H9 (cell line): ENCODE measurements around the gene NPAT. TPM values are rescaled to one million over a fixed set of nuclear protein-coding genes. Genes with fewer than 3 reads are reported as not detected.

Experiments used
- DNase-seq: peaks from one replicate; pipeline ENCODE4 v3.0.0-alpha.2; 2017
- H2AFZ ChIP-seq: one replicate; pipeline ENCODE4 v1.6.1; 2013; ENCODE audit warnings: mild to moderate bottlenecking, low read length, control low read depth, moderate library complexity
- H2AK5ac ChIP-seq: 2 replicates; pipeline ENCODE4 v1.6.1; 2013; ENCODE audit warnings: low read length, control low read depth, mixed read lengths; ENCODE audit not compliant: insufficient read length
- H2BK120ac ChIP-seq: one replicate; pipeline ENCODE4 v1.6.1; 2013; ENCODE audit warnings: low read depth, mild to moderate bottlenecking, low read length, control low read depth, inconsistent platforms; ENCODE audit not compliant: poor library complexity, severe bottlenecking
- H2BK12ac ChIP-seq: 2 replicates; pipeline ENCODE4 v1.6.1; 2013; ENCODE audit warnings: low read length, control low read depth, mixed read lengths, low read depth; ENCODE audit not compliant: insufficient read length
- H2BK15ac ChIP-seq: 2 replicates; pipeline ENCODE4 v1.6.1; 2013; ENCODE audit warnings: low read depth, low read length, control low read depth
- H2BK20ac ChIP-seq: one replicate; pipeline ENCODE4 v1.6.1; 2013; ENCODE audit warnings: low read depth, mild to moderate bottlenecking, low read length, control low read depth, inconsistent platforms; ENCODE audit not compliant: poor library complexity, severe bottlenecking
- H2BK5ac ChIP-seq: 2 replicates; pipeline ENCODE4 v1.6.1; 2013; ENCODE audit warnings: low read length, control low read depth, mixed read lengths; ENCODE audit not compliant: insufficient read length
- H3K14ac ChIP-seq: 2 replicates; pipeline ENCODE4 v1.6.1; 2013; ENCODE audit warnings: low read length, control low read depth; ENCODE audit not compliant: insufficient read depth
- H3K18ac ChIP-seq: 2 replicates; pipeline ENCODE4 v1.6.1; 2013; ENCODE audit warnings: low read depth, mild to moderate bottlenecking, mixed read lengths, low read length, control low read depth; ENCODE audit not compliant: insufficient read length
- H3K23ac ChIP-seq: 2 replicates; pipeline ENCODE4 v1.6.1; 2013; ENCODE audit warnings: low read length, control low read depth, mixed read lengths, low read depth; ENCODE audit not compliant: insufficient read length
- H3K23me2 ChIP-seq: 2 replicates; pipeline ENCODE4 v1.6.1; 2013; ENCODE audit warnings: low read depth, mild to moderate bottlenecking, mixed read lengths, low read length, control low read depth; ENCODE audit not compliant: insufficient read length, poor library complexity, severe bottlenecking
- H3K27ac ChIP-seq: 2 replicates; pipeline ENCODE4 v1.5.1; 2013; ENCODE audit warnings: low read length, control low read depth, mixed read lengths, low read depth; ENCODE audit not compliant: insufficient read length
- H3K27me3 ChIP-seq: 2 replicates; pipeline ENCODE4 v1.6.1; 2013; ENCODE audit warnings: low read length, control low read depth, inconsistent platforms; ENCODE audit not compliant: insufficient read depth
- H3K4ac ChIP-seq: 2 replicates; pipeline ENCODE4 v1.6.1; 2013; ENCODE audit warnings: low read depth, mild to moderate bottlenecking, control low read depth, inconsistent platforms, low read length, moderate library complexity
- H3K4me1 ChIP-seq: 2 replicates; pipeline ENCODE4 v1.6.1; 2013; ENCODE audit warnings: low read length, control low read depth, inconsistent platforms; ENCODE audit not compliant: insufficient read depth
- H3K4me2 ChIP-seq: 2 replicates; pipeline ENCODE4 v1.6.1; 2013; ENCODE audit warnings: low read length, control low read depth, mixed read lengths; ENCODE audit not compliant: insufficient read length, insufficient read depth
- H3K56ac ChIP-seq: 2 replicates; pipeline ENCODE4 v1.6.1; 2013; ENCODE audit warnings: low read depth, mild to moderate bottlenecking, mixed read lengths, low read length, control low read depth; ENCODE audit not compliant: insufficient read length
- H3K79me1 ChIP-seq: 2 replicates; pipeline ENCODE4 v1.6.1; 2013; ENCODE audit warnings: low read depth, mild to moderate bottlenecking, moderate library complexity, low read length, control low read depth, inconsistent platforms; ENCODE audit not compliant: insufficient read depth, poor library complexity, severe bottlenecking
- H3K79me2 ChIP-seq: 2 replicates; pipeline ENCODE4 v1.6.1; 2013; ENCODE audit warnings: low read length, control low read depth, inconsistent platforms; ENCODE audit not compliant: insufficient read depth
- H3K9ac ChIP-seq: 2 replicates; pipeline ENCODE4 v1.6.1; 2013; ENCODE audit warnings: low read length, control low read depth, mixed read lengths; ENCODE audit not compliant: insufficient read length; ENCODE audit errors: extremely low read depth
- H3K9me3 ChIP-seq: one replicate; pipeline ENCODE4 v1.6.1; 2013; ENCODE audit warnings: low read depth, low read length, inconsistent platforms; ENCODE audit not compliant: control insufficient read depth
- H3T11ph ChIP-seq: one replicate; pipeline ENCODE4 v1.6.1; 2013; ENCODE audit warnings: mild to moderate bottlenecking, low read length, control low read depth, inconsistent platforms
- H4K20me1 ChIP-seq: one replicate; pipeline ENCODE4 v1.6.1; 2013; ENCODE audit not compliant: control insufficient read depth, insufficient read length, insufficient read depth
- H4K5ac ChIP-seq: 2 replicates; pipeline ENCODE4 v1.6.1; 2013; ENCODE audit warnings: low read depth, mild to moderate bottlenecking, mixed read lengths, low read length, control low read depth; ENCODE audit not compliant: insufficient read length
- H4K8ac ChIP-seq: replicated peaks from 2 replicates; pipeline ENCODE4 v1.6.1; 2013; ENCODE audit warnings: low read length, control low read depth, mixed read lengths, low read depth; ENCODE audit not compliant: insufficient read length
- H4K91ac ChIP-seq: 2 replicates; pipeline ENCODE4 v1.6.1; 2013; ENCODE audit warnings: low read depth, mild to moderate bottlenecking, moderate library complexity, mixed read lengths, low read length, control low read depth; ENCODE audit not compliant: insufficient read length
- H3K27ac Mint-ChIP-seq, 3 experiments: 2 replicates in 2 of 3; 3 replicates in 1 of 3; pipeline ENCODE4 v1.8.0; 2020 to 2021; ENCODE audit warnings: mixed read lengths in 3 of 3, mild to moderate bottlenecking in 1 of 3, moderate library complexity in 1 of 3
- H3K27me3 Mint-ChIP-seq: 2 replicates; pipeline ENCODE4 v1.8.0; 2021; ENCODE audit warnings: low read depth, mild to moderate bottlenecking, moderate library complexity, mixed read lengths
- H3K36me3 Mint-ChIP-seq, 3 experiments: 2 replicates in 2 of 3; 3 replicates in 1 of 3; pipeline ENCODE4 v1.8.0; 2020 to 2021; ENCODE audit warnings: low read depth in 3 of 3, mixed read lengths in 3 of 3; ENCODE audit not compliant: insufficient read depth in 1 of 3
- H3K4me1 Mint-ChIP-seq, 2 experiments: 2 replicates each; pipeline ENCODE4 v1.8.0; 2020; ENCODE audit warnings: mixed read lengths in 2 of 2
- H3K4me3 Mint-ChIP-seq, 2 experiments: 2 replicates in 1 of 2; 3 replicates in 1 of 2; pipeline ENCODE4 v1.8.0; 2020 to 2021; ENCODE audit warnings: mild to moderate bottlenecking in 2 of 2, mixed read lengths in 2 of 2, moderate library complexity in 1 of 2
- H3K9me3 Mint-ChIP-seq, 2 experiments: 2 replicates in 1 of 2; 3 replicates in 1 of 2; pipeline ENCODE4 v1.8.0; 2020; ENCODE audit warnings: mild to moderate bottlenecking in 2 of 2, mixed read lengths in 2 of 2, moderate library complexity in 1 of 2
- CTCF ChIP-seq: fragments of 200-600 bp; sonication (generic); conservative IDR thresholded peaks from 3 replicates; pipeline ENCODE4 v1.8.0; 2021; ENCODE audit warnings: antibody characterized with exemption, mild to moderate bottlenecking
- WGBS: extraction: QIAGEN DNeasy Blood & Tissue Kit; methylation state at CpG from one replicate; pipeline ENCODE4 v1.1.7; 2013; ENCODE audit warnings: missing lambda C conversion rate, low lambda C conversion rate, mixed read lengths; ENCODE audit not compliant: insufficient read length; ENCODE audit errors: extremely low coverage; 5-methylcytosine and 5-hydroxymethylcytosine counted together
- total RNA-seq: library from RNA; stranded (reverse); gene quantifications from 2 replicates; pipeline ENCODE4 v1.2.1, GENCODE V29; 2021

Gene NPAT
- total RNA-seq, 1 experiment from 2014 or later: 22.9 TPM

DNA sequence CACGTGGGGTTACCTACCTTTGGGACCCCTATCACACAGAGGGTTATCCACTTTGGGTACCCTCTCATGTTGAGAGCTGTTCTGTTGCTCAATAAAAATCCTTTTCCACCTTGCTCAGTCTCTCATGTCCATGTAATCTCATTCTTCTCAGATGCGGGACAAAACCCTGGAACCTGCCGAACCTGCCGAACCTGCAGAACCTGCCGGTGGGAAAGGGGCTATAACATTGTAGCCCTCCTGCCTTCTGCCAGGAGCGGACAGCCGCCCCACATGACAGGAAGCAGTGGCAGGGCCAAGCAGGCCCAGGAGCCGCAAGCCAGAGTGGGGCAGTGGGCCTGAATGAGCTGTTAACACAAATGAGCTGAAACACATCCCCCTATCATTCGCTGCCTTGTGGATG lies 18.1 kb downstream of the NPAT start:
- no peak overlapping the region for H2BK5ac ChIP-seq
- peaks cover 3 to 18% of the 10 kb centered on the region in 2 experiments for H3K9me3 Mint-ChIP-seq
- no peak overlapping the region for H4K91ac ChIP-seq

More for the DNA sequence above, 18.1 kb downstream of the NPAT start:
- H3K27me3 Mint-ChIP-seq: no peaks in the 10 kb centered on the region
- H4K20me1 ChIP-seq: no peaks in the 10 kb centered on the region
- TF ChIP-seq CTCF: no peak
- H3K23me2 ChIP-seq: no peaks in the 10 kb centered on the region
- no peak overlapping the region for H3K27ac Mint-ChIP-seq
- H3K79me1 ChIP-seq: no peaks in the 10 kb centered on the region
- no peaks in the 10 kb centered on the region for H3K27me3 ChIP-seq
- no peak overlapping the region for H3K4me3 Mint-ChIP-seq
- no peak overlapping the region for H3K4me2 ChIP-seq
- H2BK12ac ChIP-seq: no peak overlapping the region
- no CpG with 5 or more reads among the region's 9 CpGs for WGBS
- no peak overlapping the region for H3K56ac ChIP-seq
- no peak overlapping the region for H3T11ph ChIP-seq
- H3K4me1 Mint-ChIP-seq: peaks cover 22% of the 10 kb centered on the region in 2 experiments
- no peak overlapping the region for H3K4ac ChIP-seq
- no peak overlapping the region; the same call in 1 of the 2 replicates for H3K14ac ChIP-seq
- no peak overlapping the region for H3K27ac ChIP-seq
- H3K23ac ChIP-seq: no peak overlapping the region
- no peak overlapping the region for H2AFZ ChIP-seq
- no peak overlapping the region for H3K18ac ChIP-seq
- H2BK20ac ChIP-seq: no peak overlapping the region
- DNase-seq: no peak
- no peak overlapping the region for H2BK15ac ChIP-seq
- peaks cover 6% of the 10 kb centered on the region; the same call in 1 of the 2 replicates for H3K4me1 ChIP-seq
- no peaks in the 10 kb centered on the region for H3K9me3 ChIP-seq
- H3K36me3 Mint-ChIP-seq: peaks cover 46 to 59% (median 58%) of the 10 kb centered on the region in 3 experiments
- H2AK5ac ChIP-seq: no peak overlapping the region
- H3K9ac ChIP-seq: no peak overlapping the region
- no peak overlapping the region for H2BK120ac ChIP-seq
- no peak overlapping the region for H4K5ac ChIP-seq
- H4K8ac ChIP-seq: no peak overlapping the region
- H3K79me2 ChIP-seq: no peaks in the 10 kb centered on the region; the same call in 1 of the 2 replicates
